B cell (primary cell): ENCODE data around the gene CDC14A.

Experiments used
- EZH2 ChIP-seq: IDR thresholded peaks from 2 replicates; pipeline ENCODE4 v1.6.1; 2012; ENCODE audit warnings: borderline replicate concordance, low read depth, mild to moderate bottlenecking, moderate library complexity, low read length; ENCODE audit not compliant: insufficient read depth, poor library complexity, severe bottlenecking
- TF ChIP-seq, protein P1 (sequence below): fragments of 200-600 bp; IDR thresholded peaks from one replicate; pipeline ENCODE4 v1.8.0; 2022; ENCODE audit warnings: antibody characterized with exemption, mild to moderate bottlenecking

DNA sequence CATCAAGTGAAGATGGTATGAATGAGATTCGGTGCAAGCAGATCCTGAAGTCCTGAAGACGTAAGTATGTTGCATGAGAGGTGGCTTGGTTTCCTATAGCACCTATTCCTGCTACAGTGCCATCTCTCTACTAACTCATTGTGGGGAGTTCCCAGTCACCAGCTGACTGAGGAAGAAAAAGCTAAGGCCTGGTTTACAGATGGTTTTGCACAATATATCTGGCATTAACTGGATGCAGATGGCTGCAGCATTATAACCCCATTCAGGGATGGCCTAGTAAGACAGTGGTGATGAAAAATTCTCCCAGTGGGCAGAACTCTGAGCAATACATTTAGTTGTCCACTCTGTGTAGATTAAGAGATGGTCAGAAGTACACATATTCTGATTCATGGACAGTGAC, 49.6 kb upstream of the CDC14A start:
- TF ChIP-seq, protein P1, sequence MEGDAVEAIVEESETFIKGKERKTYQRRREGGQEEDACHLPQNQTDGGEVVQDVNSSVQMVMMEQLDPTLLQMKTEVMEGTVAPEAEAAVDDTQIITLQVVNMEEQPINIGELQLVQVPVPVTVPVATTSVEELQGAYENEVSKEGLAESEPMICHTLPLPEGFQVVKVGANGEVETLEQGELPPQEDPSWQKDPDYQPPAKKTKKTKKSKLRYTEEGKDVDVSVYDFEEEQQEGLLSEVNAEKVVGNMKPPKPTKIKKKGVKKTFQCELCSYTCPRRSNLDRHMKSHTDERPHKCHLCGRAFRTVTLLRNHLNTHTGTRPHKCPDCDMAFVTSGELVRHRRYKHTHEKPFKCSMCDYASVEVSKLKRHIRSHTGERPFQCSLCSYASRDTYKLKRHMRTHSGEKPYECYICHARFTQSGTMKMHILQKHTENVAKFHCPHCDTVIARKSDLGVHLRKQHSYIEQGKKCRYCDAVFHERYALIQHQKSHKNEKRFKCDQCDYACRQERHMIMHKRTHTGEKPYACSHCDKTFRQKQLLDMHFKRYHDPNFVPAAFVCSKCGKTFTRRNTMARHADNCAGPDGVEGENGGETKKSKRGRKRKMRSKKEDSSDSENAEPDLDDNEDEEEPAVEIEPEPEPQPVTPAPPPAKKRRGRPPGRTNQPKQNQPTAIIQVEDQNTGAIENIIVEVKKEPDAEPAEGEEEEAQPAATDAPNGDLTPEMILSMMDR = no peak
- no peak for TF ChIP-seq EZH2
